ENCODE measurements around the gene DAD1. TPM values are rescaled to one million over a fixed set of nuclear protein-coding genes. Genes with fewer than 3 reads are reported as not detected.

The DAD1 gene
- total RNA-seq, 3 donors from 2014 or later, result 192 to 238 (median 202) TPM

- intact Hi-C loops (cut with DNase I; ENCODE audit: low total_unique reads), result no loop called here
- H3K4me1 ChIP-seq, result peaks cover 0 to 9% of the 10 kb centered on the region in 2 donors
- H3K36me3 ChIP-seq, result no peaks in the 10 kb centered on the region
- no peak for TF ChIP-seq POLR2A (IDR thresholded peaks at IDR 0.05)
- no peak for TF ChIP-seq POLR2AphosphoS5 (IDR thresholded peaks at IDR 0.05)
- no peak for TF ChIP-seq CTCF (IDR thresholded peaks at IDR 0.05)
- H3K9me3 ChIP-seq, result no peaks in the 10 kb centered on the region
- no peak for DNase-seq (ENCODE audit: low spot score in 2 of 2)
- H3K4me3 ChIP-seq, result no peak overlapping the region
- no peaks in the 10 kb centered on the region for H3K27me3 ChIP-seq
- peak overlapping the region; percentile 54 to 64 for H3K27ac ChIP-seq
Measured at GRCh38 chr14:22519877-22520685, 68.9 kb downstream of the DAD1 start.

GRCh38 chr14:22518073-22518472 is 71.0 kb downstream of the DAD1 start:
- H3K27me3 ChIP-seq, result no peaks in the 10 kb centered on the region
- intact Hi-C loops (cut with DNase I; ENCODE audit: low total_unique reads), result no loop called here
- DNase-seq (ENCODE audit: low spot score in 2 of 2), result no peak
- peaks cover 0 to 12% of the 10 kb centered on the region in 2 donors for H3K4me1 ChIP-seq
- TF ChIP-seq CTCF (IDR thresholded peaks at IDR 0.05) (no peak), POLR2AphosphoS5 (IDR thresholded peaks at IDR 0.05) (no peak), POLR2A (IDR thresholded peaks at IDR 0.05) (no peak)
- H3K4me3 ChIP-seq, result no peak overlapping the region
- H3K27ac ChIP-seq, result peak overlapping the region in 1 of 2 donors; percentile 5
- H3K36me3 ChIP-seq, result no peaks in the 10 kb centered on the region
- no peaks in the 10 kb centered on the region for H3K9me3 ChIP-seq

GRCh38 chr14:22517117-22517720 is 71.8 kb downstream of the DAD1 start:
- H3K4me1 ChIP-seq, result peaks cover 7 to 15% of the 10 kb centered on the region in 2 donors
- intact Hi-C loops (cut with DNase I; ENCODE audit: low total_unique reads), result no loop called here
- no peak for DNase-seq (ENCODE audit: low spot score in 2 of 2)

GRCh38 chr14:22515929-22516328 is 73.1 kb downstream of the DAD1 start:
- intact Hi-C loops (cut with DNase I; ENCODE audit: low total_unique reads), result no loop called here
- H3K4me3 ChIP-seq, result peak overlapping the region in 1 of 3 donors; percentile 0
- no peak for DNase-seq (ENCODE audit: low spot score in 2 of 2)
- no peak for TF ChIP-seq POLR2AphosphoS5 (IDR thresholded peaks at IDR 0.05)
- TF ChIP-seq CTCF (IDR thresholded peaks at IDR 0.05), result no peak
- no peak for TF ChIP-seq POLR2A (IDR thresholded peaks at IDR 0.05)
- no peaks in the 10 kb centered on the region for H3K36me3 ChIP-seq
- H3K27me3 ChIP-seq, result no peaks in the 10 kb centered on the region
- peaks cover 14 to 15% of the 10 kb centered on the region in 2 donors for H3K4me1 ChIP-seq
- peak overlapping the region; percentile 73 to 76 for H3K27ac ChIP-seq
- H3K9me3 ChIP-seq, result no peaks in the 10 kb centered on the region

More at GRCh38 chr14:22517117-22517720, 71.8 kb downstream of the DAD1 start:
- H3K27ac ChIP-seq, result peak overlapping the region; percentile 6 to 73
- no peaks in the 10 kb centered on the region for H3K36me3 ChIP-seq
- no peak for TF ChIP-seq POLR2AphosphoS5 (IDR thresholded peaks at IDR 0.05)
- TF ChIP-seq CTCF (IDR thresholded peaks at IDR 0.05), result no peak
- no peak for TF ChIP-seq POLR2A (IDR thresholded peaks at IDR 0.05)
- H3K27me3 ChIP-seq, result no peaks in the 10 kb centered on the region
- H3K9me3 ChIP-seq, result no peaks in the 10 kb centered on the region
- no peak overlapping the region for H3K4me3 ChIP-seq

Other genes with a start within 250 kb of the DAD1 start
- 10 to 100 TPM; 22.1 to 41.6 (median 25.2) TPM for gene ABHD4, start 9.1 kb upstream of the DAD1 start, total RNA-seq
- gene OR6J1, start 55.1 kb upstream of the DAD1 start, total RNA-seq, result not detected
- gene OXA1L, start 177.5 kb upstream of the DAD1 start, total RNA-seq, result 100 to 1,000 TPM in 2 of 3 donors, 10 to 100 TPM in 1; 80.0 to 145 (median 101) TPM
- gene SLC7A7, start 226.2 kb upstream of the DAD1 start, total RNA-seq, result 10 to 100 TPM; 17.4 to 46.4 (median 27.2) TPM
- 10 to 100 TPM; 22.7 to 39.4 (median 34.7) TPM for gene MRPL52, start 240.7 kb upstream of the DAD1 start, total RNA-seq
- 100 to 1,000 TPM in 2 of 3 donors, 10 to 100 TPM in 1; 84.4 to 361 (median 136) TPM for gene MMP14, start 247.4 kb upstream of the DAD1 start, total RNA-seq